SK-N-SH (cell line): ENCODE measurements around the gene CYP4B1.

Experiments
- CHD2 ChIP-seq: fragments of 150-350 bp; IDR thresholded peaks from 2 replicates; pipeline ENCODE4 v1.6.1; 2018; ENCODE audit warnings: low read length; ENCODE audit not compliant: partially characterized antibody
- EP300 ChIP-seq, 2 experiments: IDR thresholded peaks; 2 replicates each; pipeline versions ENCODE4 v1.4.0 to v1.6.1; 2012; ENCODE audit warnings: borderline replicate concordance in 1 of 2, low read depth in 1 of 2, low read length in 1 of 2
- EZH2phosphoT487 ChIP-seq: fragments of 200-600 bp; sonication (generic); IDR thresholded peaks from 2 replicates; pipeline ENCODE4 v1.6.1; 2017; ENCODE audit warnings: low read depth, mixed run types, mild to moderate bottlenecking, antibody characterized with exemption, moderate library complexity, borderline replicate concordance
- FOXM1 ChIP-seq: IDR thresholded peaks from 2 replicates; pipeline ENCODE4 v1.4.0; 2012; ENCODE audit warnings: low read depth, mild to moderate bottlenecking
- NFIC ChIP-seq: IDR thresholded peaks from 2 replicates; pipeline ENCODE4 v1.4.0; 2012; ENCODE audit warnings: borderline replicate concordance
- NRF1 ChIP-seq: IDR thresholded peaks from 2 replicates; pipeline ENCODE4 v1.6.1; 2012; ENCODE audit warnings: low read depth, mild to moderate bottlenecking, low read length
- REST ChIP-seq: IDR thresholded peaks from 2 replicates; pipeline ENCODE4 v1.6.1; 2012; ENCODE audit warnings: mild to moderate bottlenecking, low read depth, low read length, moderate library complexity
- SIN3A ChIP-seq: IDR thresholded peaks from 2 replicates; pipeline ENCODE4 v1.6.1; 2012; ENCODE audit warnings: low read depth, mild to moderate bottlenecking, low read length, moderate library complexity, borderline replicate concordance
- TAF1 ChIP-seq: IDR thresholded peaks from 2 replicates; pipeline ENCODE4 v1.6.1; 2012; ENCODE audit warnings: low read depth, mild to moderate bottlenecking, low read length, moderate library complexity, borderline replicate concordance
- YY1 ChIP-seq: IDR thresholded peaks from 2 replicates; pipeline ENCODE4 v1.4.0; 2012; ENCODE audit warnings: low read depth, mild to moderate bottlenecking
- TF ChIP-seq, protein P1 (sequence below): fragments of 200-600 bp; sonication (generic); IDR thresholded peaks from 2 replicates; pipeline ENCODE4 v1.6.1; 2017; ENCODE audit warnings: antibody characterized with exemption, mild to moderate bottlenecking, moderate library complexity
- TF ChIP-seq, protein P2 (sequence below): IDR thresholded peaks from 2 replicates; pipeline ENCODE4 v1.4.0; 2012; ENCODE audit warnings: low read depth, borderline replicate concordance
- TF ChIP-seq, protein P3 (sequence below): IDR thresholded peaks from 2 replicates; pipeline ENCODE4 v1.4.0; 2012; ENCODE audit warnings: low read depth, borderline replicate concordance

GRCh38 chr1:46807046-46807972 is 8.5 kb downstream of the CYP4B1 start:
- TF ChIP-seq EZH2phosphoT487: no peak
- TF ChIP-seq FOXM1: no peak
- TF ChIP-seq, protein P1, sequence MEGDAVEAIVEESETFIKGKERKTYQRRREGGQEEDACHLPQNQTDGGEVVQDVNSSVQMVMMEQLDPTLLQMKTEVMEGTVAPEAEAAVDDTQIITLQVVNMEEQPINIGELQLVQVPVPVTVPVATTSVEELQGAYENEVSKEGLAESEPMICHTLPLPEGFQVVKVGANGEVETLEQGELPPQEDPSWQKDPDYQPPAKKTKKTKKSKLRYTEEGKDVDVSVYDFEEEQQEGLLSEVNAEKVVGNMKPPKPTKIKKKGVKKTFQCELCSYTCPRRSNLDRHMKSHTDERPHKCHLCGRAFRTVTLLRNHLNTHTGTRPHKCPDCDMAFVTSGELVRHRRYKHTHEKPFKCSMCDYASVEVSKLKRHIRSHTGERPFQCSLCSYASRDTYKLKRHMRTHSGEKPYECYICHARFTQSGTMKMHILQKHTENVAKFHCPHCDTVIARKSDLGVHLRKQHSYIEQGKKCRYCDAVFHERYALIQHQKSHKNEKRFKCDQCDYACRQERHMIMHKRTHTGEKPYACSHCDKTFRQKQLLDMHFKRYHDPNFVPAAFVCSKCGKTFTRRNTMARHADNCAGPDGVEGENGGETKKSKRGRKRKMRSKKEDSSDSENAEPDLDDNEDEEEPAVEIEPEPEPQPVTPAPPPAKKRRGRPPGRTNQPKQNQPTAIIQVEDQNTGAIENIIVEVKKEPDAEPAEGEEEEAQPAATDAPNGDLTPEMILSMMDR: no peak
- no peak for TF ChIP-seq SIN3A
- TF ChIP-seq, protein P2, sequence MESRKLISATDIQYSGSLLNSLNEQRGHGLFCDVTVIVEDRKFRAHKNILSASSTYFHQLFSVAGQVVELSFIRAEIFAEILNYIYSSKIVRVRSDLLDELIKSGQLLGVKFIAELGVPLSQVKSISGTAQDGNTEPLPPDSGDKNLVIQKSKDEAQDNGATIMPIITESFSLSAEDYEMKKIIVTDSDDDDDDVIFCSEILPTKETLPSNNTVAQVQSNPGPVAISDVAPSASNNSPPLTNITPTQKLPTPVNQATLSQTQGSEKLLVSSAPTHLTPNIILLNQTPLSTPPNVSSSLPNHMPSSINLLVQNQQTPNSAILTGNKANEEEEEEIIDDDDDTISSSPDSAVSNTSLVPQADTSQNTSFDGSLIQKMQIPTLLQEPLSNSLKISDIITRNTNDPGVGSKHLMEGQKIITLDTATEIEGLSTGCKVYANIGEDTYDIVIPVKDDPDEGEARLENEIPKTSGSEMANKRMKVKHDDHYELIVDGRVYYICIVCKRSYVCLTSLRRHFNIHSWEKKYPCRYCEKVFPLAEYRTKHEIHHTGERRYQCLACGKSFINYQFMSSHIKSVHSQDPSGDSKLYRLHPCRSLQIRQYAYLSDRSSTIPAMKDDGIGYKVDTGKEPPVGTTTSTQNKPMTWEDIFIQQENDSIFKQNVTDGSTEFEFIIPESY: no peak
- TF ChIP-seq TAF1: no peak
- no peak for TF ChIP-seq EP300 (IDR thresholded peaks at IDR 0.05; ENCODE audit: borderline replicate concordance in 1 of 2, low read depth in 1 of 2, low read length in 1 of 2)
- no peak for TF ChIP-seq REST
- TF ChIP-seq CHD2: no peak
- TF ChIP-seq, protein P3, sequence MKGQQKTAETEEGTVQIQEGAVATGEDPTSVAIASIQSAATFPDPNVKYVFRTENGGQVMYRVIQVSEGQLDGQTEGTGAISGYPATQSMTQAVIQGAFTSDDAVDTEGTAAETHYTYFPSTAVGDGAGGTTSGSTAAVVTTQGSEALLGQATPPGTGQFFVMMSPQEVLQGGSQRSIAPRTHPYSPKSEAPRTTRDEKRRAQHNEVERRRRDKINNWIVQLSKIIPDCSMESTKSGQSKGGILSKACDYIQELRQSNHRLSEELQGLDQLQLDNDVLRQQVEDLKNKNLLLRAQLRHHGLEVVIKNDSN: no peak
- TF ChIP-seq NFIC: no peak
- no peak for TF ChIP-seq NRF1
- no peak for TF ChIP-seq YY1
